ENCODE data around the gene SLC7A4.

- no peak for TF ChIP-seq CTCF (conservative IDR thresholded peaks at IDR 0.05; ENCODE audit: low read depth, low read length)
- no peak for TF ChIP-seq EZH2 (IDR thresholded peaks at IDR 0.05; ENCODE audit: borderline replicate concordance, low read depth, low read length, poor library complexity, severe bottlenecking)
Observed at GRCh38 chr22:20995329-20996030, 36.9 kb downstream of the SLC7A4 start.

Measured in A673 (cell line).